Neural progenitor cell (in vitro differentiated cells): ENCODE results near the gene GNAI2. TPM values are rescaled to one million over a fixed set of nuclear protein-coding genes. Genes with fewer than 3 reads are reported as not detected.
"Not testable (repeated sequence)": the region's sequence is repeated elsewhere in the genome, so short reads cannot be mapped to it uniquely, and the experiment has no call there.

Experiments used
- DNase-seq: peaks from one replicate; pipeline ENCODE4 v3.0.0-alpha.2; 2016; ENCODE audit warnings: low spot score
- H2AFZ ChIP-seq: fragments of 200-600 bp; sonication (generic); replicated peaks from 2 replicates; pipeline ENCODE4 v1.6.1; 2016; ENCODE audit warnings: antibody characterized with exemption
- H3F3A ChIP-seq: fragments of 200-600 bp; sonication (generic); 2 replicates; pipeline ENCODE4 v1.6.1; 2016; ENCODE audit warnings: antibody characterized with exemption, low read depth
- H3K27ac ChIP-seq: fragments of 200-600 bp; sonication (generic); 2 replicates; pipeline ENCODE4 v1.5.1; 2016; ENCODE audit warnings: mild to moderate bottlenecking
- H3K27me3 ChIP-seq: fragments of 200-600 bp; sonication (generic); 2 replicates; pipeline ENCODE4 v1.6.1; 2016; ENCODE audit warnings: mild to moderate bottlenecking, moderate library complexity
- H3K36me3 ChIP-seq: fragments of 200-600 bp; sonication (generic); 2 replicates; pipeline ENCODE4 v1.5.1; 2016
- H3K4me1 ChIP-seq: fragments of 200-600 bp; sonication (generic); 2 replicates; pipeline ENCODE4 v1.6.1; 2016; ENCODE audit warnings: mixed run types
- H3K4me2 ChIP-seq: fragments of 200-600 bp; sonication (generic); 2 replicates; pipeline ENCODE4 v1.6.1; 2016
- H3K4me3 ChIP-seq: fragments of 200-600 bp; sonication (generic); 2 replicates; pipeline ENCODE4 v1.5.1; 2016
- H3K79me2 ChIP-seq: fragments of 200-600 bp; sonication (generic); 2 replicates; pipeline ENCODE4 v1.6.1; 2016; ENCODE audit warnings: low read depth
- H3K9ac ChIP-seq: fragments of 200-600 bp; sonication (generic); 2 replicates; pipeline ENCODE4 v1.6.1; 2016
- H3K9me3 ChIP-seq: fragments of 200-600 bp; sonication (generic); 2 replicates; pipeline ENCODE4 v1.5.1; 2016; ENCODE audit warnings: low read depth
- H4K20me1 ChIP-seq: fragments of 200-600 bp; sonication (generic); 2 replicates; pipeline ENCODE4 v1.6.1; 2016; ENCODE audit warnings: low read depth
- H3K27ac Mint-ChIP-seq: 3 replicates; pipeline ENCODE4 v1.8.0; 2021; ENCODE audit warnings: mixed read lengths
- H3K27me3 Mint-ChIP-seq: 2 replicates; pipeline ENCODE4 v1.8.0; 2022; ENCODE audit warnings: low read depth, mild to moderate bottlenecking, inconsistent platforms, moderate library complexity, mixed read lengths; ENCODE audit not compliant: insufficient read depth
- H3K36me3 Mint-ChIP-seq: 3 replicates; pipeline ENCODE4 v1.8.0; 2021; ENCODE audit warnings: mixed read lengths
- H3K4me1 Mint-ChIP-seq: 3 replicates; pipeline ENCODE4 v1.8.0; 2021; ENCODE audit warnings: mixed read lengths
- H3K4me3 Mint-ChIP-seq: 3 replicates; pipeline ENCODE4 v1.8.0; 2021; ENCODE audit warnings: mild to moderate bottlenecking, moderate library complexity, mixed read lengths
- H3K9me3 Mint-ChIP-seq: 3 replicates; pipeline ENCODE4 v1.8.0; 2020; ENCODE audit warnings: mixed read lengths
- CTCF ChIP-seq: fragments of 200-600 bp; sonication (generic); IDR thresholded peaks from 2 replicates; pipeline ENCODE4 v1.5.1; 2017; ENCODE audit warnings: antibody characterized with exemption, mild to moderate bottlenecking
- EZH2 ChIP-seq: fragments of 200-600 bp; sonication (generic); IDR thresholded peaks from 2 replicates; pipeline ENCODE4 v1.6.1; 2017; ENCODE audit warnings: antibody characterized with exemption, mild to moderate bottlenecking, moderate library complexity
- EZH2phosphoT487 ChIP-seq: fragments of 200-600 bp; sonication (generic); IDR thresholded peaks from 2 replicates; pipeline ENCODE4 v1.6.1; 2017; ENCODE audit warnings: antibody characterized with exemption
- total RNA-seq: library from RNA; depleted of rRNA; stranded (reverse); fragments of >200 nt; gene quantifications from 2 replicates; pipeline ENCODE4 v1.2.3, GENCODE V29; 2015; ENCODE audit warnings: low replicate concordance

The GNAI2 gene
- total RNA-seq, 1 donor from 2014 or later, result 249 TPM

GRCh38 chr3:50261505-50261904 lies 25.5 kb downstream of the GNAI2 start:
- peaks cover 12% of the 10 kb centered on the region for H3K36me3 Mint-ChIP-seq
- no peak overlapping the region for H3K9ac ChIP-seq
- no peak for DNase-seq
- peaks cover 80% of the 10 kb centered on the region for H3K4me1 Mint-ChIP-seq
- H3K4me3 ChIP-seq, result no peak overlapping the region
- H3K27me3 ChIP-seq, result no peaks in the 10 kb centered on the region
- peaks cover 79% of the 10 kb centered on the region for H3F3A ChIP-seq
- TF ChIP-seq EZH2phosphoT487 (no peak), CTCF (no peak), EZH2 (no peak)
- peak overlapping the region; percentile 84 for H3K4me2 ChIP-seq
- H3K9me3 Mint-ChIP-seq, result no peaks in the 10 kb centered on the region
- H3K27ac Mint-ChIP-seq, result peak overlapping the region; percentile 96
- H3K4me1 ChIP-seq, result peaks cover 38% of the 10 kb centered on the region
- H3K27me3 Mint-ChIP-seq, result peaks cover 12% of the 10 kb centered on the region
- no peaks in the 10 kb centered on the region for H3K79me2 ChIP-seq
- H2AFZ ChIP-seq, result no peak overlapping the region
- peak overlapping the region; percentile 97 for H3K27ac ChIP-seq
- H4K20me1 ChIP-seq, result peaks cover 21% of the 10 kb centered on the region
- H3K9me3 ChIP-seq, result no peaks in the 10 kb centered on the region
- H3K4me3 Mint-ChIP-seq, result peak overlapping the region; percentile 61
- H3K36me3 ChIP-seq, result no peaks in the 10 kb centered on the region

- not testable (repeated sequence) for H3K9ac ChIP-seq, H3K4me3 ChIP-seq, H3K9me3 ChIP-seq, H3K27ac Mint-ChIP-seq, H3K36me3 Mint-ChIP-seq, H3K27me3 ChIP-seq, H3K4me3 Mint-ChIP-seq, H3K79me2 ChIP-seq, DNase-seq, H3K36me3 ChIP-seq, H3K4me2 ChIP-seq, H3K27ac ChIP-seq, H3K9me3 Mint-ChIP-seq, H2AFZ ChIP-seq
- Histone ChIP-seq H3F3A (peaks cover 73% of the 10 kb centered on the region), H4K20me1 (peaks cover 16% of the 10 kb centered on the region), H3K4me1 (peaks cover 41% of the 10 kb centered on the region)
- peaks cover 80% of the 10 kb centered on the region for H3K4me1 Mint-ChIP-seq
- peaks cover 14% of the 10 kb centered on the region for H3K27me3 Mint-ChIP-seq
These were observed 26.2 kb downstream of the GNAI2 start for GRCh38 chr3:50262200-50262599.

GRCh38 chr3:50262778-50263177 lies 26.8 kb downstream of the GNAI2 start:
- TF ChIP-seq EZH2, result no peak
- no peak for TF ChIP-seq EZH2phosphoT487
- no peak for TF ChIP-seq CTCF
- peaks cover 2% of the 10 kb centered on the region for H3K36me3 Mint-ChIP-seq
- no peaks in the 10 kb centered on the region for H3K9me3 Mint-ChIP-seq
- Histone ChIP-seq H3K9me3 (no peaks in the 10 kb centered on the region), H2AFZ (no peak overlapping the region), H3K4me1 (peaks cover 47% of the 10 kb centered on the region), H4K20me1 (peaks cover 12% of the 10 kb centered on the region), H3K36me3 (no peaks in the 10 kb centered on the region), H3K9ac (no peak overlapping the region), H3K79me2 (no peaks in the 10 kb centered on the region), H3K27me3 (no peaks in the 10 kb centered on the region), H3K4me3 (no peak overlapping the region), H3K27ac (no peak overlapping the region), H3K4me2 (no peak overlapping the region), H3F3A (peaks cover 67% of the 10 kb centered on the region)
- DNase-seq, result no peak
- peak overlapping the region; percentile 87 for H3K27ac Mint-ChIP-seq
- peaks cover 14% of the 10 kb centered on the region for H3K27me3 Mint-ChIP-seq
- H3K4me3 Mint-ChIP-seq, result no peak overlapping the region
- H3K4me1 Mint-ChIP-seq, result peaks cover 78% of the 10 kb centered on the region

- peaks cover 78% of the 10 kb centered on the region for H3K4me1 Mint-ChIP-seq
- peak overlapping the region; percentile 94 for H3K27ac Mint-ChIP-seq
- no peak for DNase-seq
- Histone ChIP-seq H3K9ac (no peak overlapping the region), H3K36me3 (no peaks in the 10 kb centered on the region), H3K79me2 (no peaks in the 10 kb centered on the region), H3K4me1 (peaks cover 57% of the 10 kb centered on the region), H3K27ac (peak overlapping the region; percentile 90), H3K4me2 (peak overlapping the region; percentile 70), H3F3A (peaks cover 66% of the 10 kb centered on the region), H3K27me3 (no peaks in the 10 kb centered on the region), H2AFZ (no peak overlapping the region), H4K20me1 (peaks cover 8% of the 10 kb centered on the region), H3K9me3 (no peaks in the 10 kb centered on the region), H3K4me3 (peak overlapping the region; percentile 3)
- TF ChIP-seq EZH2 (no peak), EZH2phosphoT487 (no peak), CTCF (no peak)
- no peaks in the 10 kb centered on the region for H3K9me3 Mint-ChIP-seq
- H3K36me3 Mint-ChIP-seq, result no peaks in the 10 kb centered on the region
- peaks cover 10% of the 10 kb centered on the region for H3K27me3 Mint-ChIP-seq
- H3K4me3 Mint-ChIP-seq, result peak overlapping the region; percentile 14
These were observed 27.7 kb downstream of the GNAI2 start for GRCh38 chr3:50263478-50264382.
